ENCODE measurements around the gene WBP4.

The WBP4 gene

DNA sequence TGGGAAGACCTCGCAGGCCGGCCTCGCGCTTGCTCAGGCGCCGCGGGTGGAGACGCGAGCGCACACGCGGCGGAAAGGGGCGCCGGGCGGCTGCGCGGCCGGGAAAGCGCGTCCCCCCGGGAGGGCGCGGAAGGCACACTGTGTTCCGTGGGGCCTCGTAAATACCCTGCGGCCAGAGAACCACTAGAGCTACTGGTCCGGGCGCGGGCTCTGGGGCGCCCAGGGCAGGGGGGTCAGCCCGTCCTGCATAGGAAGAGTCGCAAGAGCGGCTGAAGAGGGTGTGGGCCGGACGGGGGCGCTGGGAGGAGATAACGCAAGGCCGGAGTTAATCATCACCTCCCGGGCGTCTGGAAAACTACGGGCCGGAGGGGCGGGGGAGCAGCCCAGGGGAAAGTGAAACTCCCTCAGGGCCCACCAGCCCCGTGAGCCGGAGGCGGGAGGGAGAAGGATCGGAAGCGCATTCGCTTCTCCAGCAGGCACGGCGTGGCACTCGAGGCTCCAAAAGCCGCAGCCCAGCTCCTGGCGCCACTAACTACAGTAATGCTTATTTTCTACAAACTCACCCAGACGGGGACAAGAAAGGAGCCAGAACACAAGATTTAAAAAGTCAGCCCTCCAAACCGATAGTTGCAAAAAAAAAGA lies 1.1 kb upstream of the WBP4 start:
- DNase-seq (ENCODE audit: extremely low spot score), result peak; percentile 80
- ChIA-PET POLR2A (interaction anchor here (0.6 to 1.3 kb wide), 4 partner anchors 99 to 955 kb away, joined by 3 to 4 read pairs (median 3); partner anchors contain the start of gene SLC25A15), CTCF (interaction anchor here (0.9 to 1.6 kb wide), 11 partner anchors 9 to 201 kb away, joined by 3 to 5 read pairs (median 3); partner anchors contain the start of gene ELF1)
- TF ChIP-seq, protein P1, sequence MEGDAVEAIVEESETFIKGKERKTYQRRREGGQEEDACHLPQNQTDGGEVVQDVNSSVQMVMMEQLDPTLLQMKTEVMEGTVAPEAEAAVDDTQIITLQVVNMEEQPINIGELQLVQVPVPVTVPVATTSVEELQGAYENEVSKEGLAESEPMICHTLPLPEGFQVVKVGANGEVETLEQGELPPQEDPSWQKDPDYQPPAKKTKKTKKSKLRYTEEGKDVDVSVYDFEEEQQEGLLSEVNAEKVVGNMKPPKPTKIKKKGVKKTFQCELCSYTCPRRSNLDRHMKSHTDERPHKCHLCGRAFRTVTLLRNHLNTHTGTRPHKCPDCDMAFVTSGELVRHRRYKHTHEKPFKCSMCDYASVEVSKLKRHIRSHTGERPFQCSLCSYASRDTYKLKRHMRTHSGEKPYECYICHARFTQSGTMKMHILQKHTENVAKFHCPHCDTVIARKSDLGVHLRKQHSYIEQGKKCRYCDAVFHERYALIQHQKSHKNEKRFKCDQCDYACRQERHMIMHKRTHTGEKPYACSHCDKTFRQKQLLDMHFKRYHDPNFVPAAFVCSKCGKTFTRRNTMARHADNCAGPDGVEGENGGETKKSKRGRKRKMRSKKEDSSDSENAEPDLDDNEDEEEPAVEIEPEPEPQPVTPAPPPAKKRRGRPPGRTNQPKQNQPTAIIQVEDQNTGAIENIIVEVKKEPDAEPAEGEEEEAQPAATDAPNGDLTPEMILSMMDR (IDR thresholded peaks at IDR 0.05; ENCODE audit: control extremely low read depth, extremely low read depth, low read depth, missing control alignments), result peak; percentile 48

DNA sequence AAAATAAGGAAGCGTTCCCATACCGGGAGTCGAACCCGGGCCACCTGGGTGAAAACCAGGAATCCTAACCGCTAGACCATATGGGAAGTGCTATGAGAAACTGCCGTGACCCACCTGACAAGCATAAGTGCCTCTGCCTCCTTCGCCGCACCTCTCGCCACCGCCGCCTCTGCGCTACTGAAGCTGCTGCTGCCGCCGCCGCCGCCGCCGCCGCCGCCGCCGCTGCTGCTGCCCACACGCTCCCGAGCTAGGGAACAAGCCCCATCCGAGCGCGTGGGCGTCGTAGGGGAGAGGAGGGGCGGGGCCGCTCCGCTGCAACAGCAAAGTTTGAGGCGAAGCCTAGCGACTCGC lies 610 bp upstream of the WBP4 start:
- TF ChIP-seq, protein P1 (IDR thresholded peaks at IDR 0.05; ENCODE audit: control extremely low read depth, extremely low read depth, low read depth, missing control alignments), result no peak
- ChIA-PET POLR2A (interaction anchor here (0.6 to 1.3 kb wide), 6 partner anchors 9 to 955 kb away, joined by 3 to 4 read pairs (median 3); partner anchors contain the start of gene SLC25A15), CTCF (interaction anchor here (0.7 to 1.5 kb wide), 10 partner anchors 9 to 200 kb away, joined by 3 to 6 read pairs (median 3); partner anchors contain the start of gene ELF1)
- DNase-seq (ENCODE audit: extremely low spot score), result peak; percentile 71

DNA sequence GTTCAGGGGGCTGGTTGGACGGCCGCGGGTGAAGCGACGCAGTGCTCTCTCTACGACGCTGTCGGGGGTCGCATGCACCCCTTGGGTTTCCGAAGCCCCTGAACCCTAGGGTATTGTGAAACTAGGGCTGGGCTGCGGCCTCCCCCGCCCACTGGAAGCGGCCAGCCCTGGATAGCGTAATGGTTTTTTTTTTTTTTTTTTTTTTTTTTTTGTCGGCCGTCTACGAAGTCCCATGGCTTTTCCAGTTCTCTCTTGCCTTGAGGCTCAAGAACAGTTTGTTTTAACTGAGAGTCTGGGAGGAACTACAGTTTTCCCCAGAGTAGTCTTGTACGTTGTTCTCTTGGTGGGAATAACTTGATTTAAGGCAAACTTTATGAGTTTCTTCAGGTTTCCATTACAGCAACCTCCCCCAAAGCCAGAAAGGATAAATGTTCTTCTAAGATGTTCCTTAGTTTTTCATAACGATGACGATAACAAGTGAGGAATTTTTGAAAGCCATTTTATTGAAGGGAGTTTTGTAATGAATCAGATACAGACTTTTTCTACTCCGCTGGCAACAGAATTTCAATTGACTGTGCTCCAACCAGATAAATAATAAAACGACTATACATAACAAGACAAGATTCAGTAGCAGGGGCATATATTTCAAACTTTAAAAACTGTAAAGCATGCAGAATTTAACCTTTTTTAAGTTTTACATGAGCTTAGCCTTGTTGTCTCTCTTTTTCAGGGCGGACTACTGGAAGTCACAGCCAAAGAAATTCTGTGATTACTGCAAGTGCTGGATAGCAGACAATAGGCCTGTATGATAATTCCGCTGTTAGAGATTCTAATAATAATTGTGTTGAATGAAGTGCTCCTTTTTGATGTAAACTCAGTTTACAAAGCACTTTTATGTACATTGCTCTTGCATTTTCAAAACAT lies 867 bp downstream of the WBP4 start:
- ChIA-PET CTCF (interaction anchor here (1.2 to 1.3 kb wide), 2 partner anchors 10 to 140 kb away, joined by 3 read pairs; no protein-coding TSS in a partner anchor), POLR2A (interaction anchor here (1.0 kb wide), 1 partner anchor 10 kb away, joined by 3 read pairs; no protein-coding TSS in a partner anchor)
- no peak for DNase-seq (ENCODE audit: extremely low spot score)
- TF ChIP-seq, protein P1 (IDR thresholded peaks at IDR 0.05; ENCODE audit: control extremely low read depth, extremely low read depth, low read depth, missing control alignments), result no peak

DNA sequence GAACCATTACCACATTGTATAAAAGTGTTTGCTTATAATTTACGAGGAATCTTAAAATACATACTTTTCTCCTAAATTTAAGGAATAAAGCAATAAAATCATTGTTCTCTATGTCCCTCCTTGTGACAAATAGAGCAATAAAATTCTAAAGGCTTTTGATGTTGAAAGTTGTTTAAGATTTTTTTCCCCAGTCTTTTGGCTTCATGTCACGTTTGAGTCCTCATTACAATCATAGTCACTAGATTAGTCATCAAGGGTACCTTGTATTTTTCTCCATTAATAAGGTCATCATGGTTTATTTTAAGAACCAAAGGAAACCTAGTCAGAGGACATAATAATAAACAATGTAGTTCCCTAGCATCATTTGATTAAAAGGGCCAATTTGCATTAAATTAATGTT lies 3.2 kb downstream of the WBP4 start:
- TF ChIP-seq, protein P1 (IDR thresholded peaks at IDR 0.05; ENCODE audit: control extremely low read depth, extremely low read depth, low read depth, missing control alignments), result no peak
- no peak for DNase-seq (ENCODE audit: extremely low spot score)
- ChIA-PET POLR2A (no interaction called here), CTCF (interaction anchor here (1.7 kb wide), 1 partner anchor 10 kb away, joined by 8 read pairs; no protein-coding TSS in a partner anchor)

DNA sequence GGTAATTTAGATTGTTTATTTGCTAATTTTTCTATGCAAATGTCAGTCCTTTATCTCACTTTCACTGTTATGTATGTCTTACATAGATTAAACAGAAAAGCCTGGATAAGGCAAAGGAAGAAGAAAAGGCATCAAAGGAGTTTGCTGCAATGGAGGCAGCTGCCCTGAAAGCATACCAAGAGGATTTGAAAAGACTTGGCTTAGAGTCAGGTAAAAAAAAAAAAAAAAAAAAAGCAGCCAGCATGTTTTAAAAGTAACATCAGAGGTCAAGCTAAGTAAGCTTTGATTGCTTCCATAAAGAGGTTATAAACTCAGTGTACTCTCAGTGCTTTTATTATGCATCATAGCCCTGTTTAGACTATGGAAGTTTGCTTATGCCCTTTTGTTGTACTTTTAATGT lies 3.8 kb downstream of the WBP4 start:
- CTCF ChIA-PET, result no interaction called here
- DNase-seq (ENCODE audit: extremely low spot score), result no peak
- TF ChIP-seq, protein P1 (IDR thresholded peaks at IDR 0.05; ENCODE audit: control extremely low read depth, extremely low read depth, low read depth, missing control alignments), result no peak
- POLR2A ChIA-PET, result no interaction called here

DNA sequence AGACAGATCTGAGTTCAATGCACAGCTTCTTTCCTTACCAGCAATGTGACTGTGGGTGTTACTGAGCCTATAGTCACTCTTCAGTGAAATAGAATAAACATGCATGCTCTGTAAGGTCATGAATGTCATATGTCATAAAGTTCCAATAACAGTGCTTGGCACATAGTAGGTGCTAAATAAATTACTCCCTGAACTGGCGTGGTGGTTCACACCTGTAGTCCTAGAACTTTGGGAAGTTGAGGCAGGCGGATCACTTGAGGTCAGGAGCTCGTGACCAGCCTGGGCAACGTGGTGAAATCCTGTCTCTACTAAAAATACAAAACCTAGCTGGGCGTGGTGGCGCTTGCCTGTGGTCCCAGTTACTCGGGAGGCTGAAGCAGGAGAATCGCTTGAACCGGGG lies 13.2 kb downstream of the WBP4 start:
- ChIA-PET CTCF (interaction anchor here (0.7 to 2.6 kb wide), 18 partner anchors 9 to 286 kb away, joined by 3 to 16 read pairs (median 4); partner anchors contain the start of gene WBP4), POLR2A (no interaction called here)
- DNase-seq (ENCODE audit: extremely low spot score), result no peak
- TF ChIP-seq, protein P1 (IDR thresholded peaks at IDR 0.05; ENCODE audit: control extremely low read depth, extremely low read depth, low read depth, missing control alignments), result no peak
